NT2/D1 (cell line): ENCODE measurements around the gene CAVIN3.

ENCODE experiments used
- SUZ12 ChIP-seq: IDR thresholded peaks from 2 replicates; pipeline ENCODE4 v1.6.1; 2011; ENCODE audit not compliant: insufficient read length, insufficient read depth; ENCODE audit errors: extremely low read depth
- YY1 ChIP-seq: IDR thresholded peaks from 2 replicates; pipeline ENCODE4 v1.6.1; 2011; ENCODE audit not compliant: insufficient read length, insufficient read depth

DNA sequence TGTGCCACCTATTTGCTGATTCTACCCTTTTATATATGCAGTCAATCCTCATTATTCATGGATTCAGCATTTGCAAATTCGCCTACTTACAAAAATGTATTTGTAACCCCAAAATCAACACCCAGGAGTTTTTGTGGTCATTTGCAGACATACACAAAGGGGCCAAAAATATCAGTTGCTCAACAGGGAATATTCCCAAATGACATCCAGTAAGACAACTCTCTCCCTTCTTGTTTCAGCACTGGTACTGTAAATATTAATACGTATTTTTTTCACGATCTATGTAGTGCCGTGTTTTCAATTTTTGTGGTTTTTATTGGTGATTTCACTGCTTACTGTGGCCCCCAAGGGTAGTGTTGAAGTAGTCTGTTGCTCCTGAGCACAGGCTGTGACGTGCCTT lies 11.8 kb upstream of the CAVIN3 start:
- TF ChIP-seq YY1 = no peak
- TF ChIP-seq SUZ12 = no peak
